GM21526 (cell line): ENCODE data around the gene CTU1.
"Not testable (repeated sequence)": the region's sequence is repeated elsewhere in the genome, so short reads cannot be mapped to it uniquely, and the experiment has no call there.

Source experiments
- ATAC-seq: cut with Tn5 transposase; IDR thresholded peaks from one replicate; pipeline ENCODE4 v1.9.1; 2021; ENCODE audit warnings: moderate library complexity; ENCODE audit not compliant: unreplicated experiment, low FRiP score

Gene CTU1

DNA sequence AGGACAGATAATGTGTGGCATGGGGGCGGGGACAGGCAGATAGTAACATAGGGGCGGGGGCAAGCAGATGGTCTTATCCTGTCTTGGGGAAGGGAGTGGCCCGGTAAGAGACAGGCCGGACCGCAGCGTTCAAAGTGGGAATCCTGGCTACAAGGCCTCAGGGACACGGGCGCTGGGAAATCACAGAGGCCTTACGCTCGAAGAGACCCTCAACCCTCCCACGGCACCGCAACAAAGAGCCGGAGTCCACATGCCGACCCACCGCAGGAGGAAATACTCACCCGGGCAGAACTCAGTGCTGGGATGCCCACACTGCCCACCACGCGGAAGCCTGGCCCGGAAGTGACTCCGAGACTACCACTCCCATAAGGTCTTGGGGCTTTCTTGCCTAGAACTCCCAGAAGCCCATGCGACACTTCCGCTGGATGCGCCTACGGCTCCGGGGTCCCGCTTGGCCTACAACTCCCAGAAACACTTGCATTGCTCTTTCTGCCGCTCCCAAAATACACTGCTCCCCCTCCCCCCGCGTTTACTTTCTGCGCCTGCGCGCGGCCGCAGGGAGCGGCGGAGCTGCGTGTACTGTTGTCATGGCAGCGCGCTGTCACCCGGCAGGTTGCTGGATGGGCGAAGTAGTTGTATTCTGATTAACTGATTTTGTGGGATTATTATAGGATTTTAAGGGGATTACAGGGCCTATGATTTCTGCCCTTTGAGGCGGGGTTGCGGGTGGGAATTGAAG is at the start of gene CTU1:
CTU1 (minus strand) TSS at position 344 of the 739 bp plus-strand sequence. CDS start 3,840 bp downstream, outside the sequence.
- peak; percentile 87 for ATAC-seq

DNA sequence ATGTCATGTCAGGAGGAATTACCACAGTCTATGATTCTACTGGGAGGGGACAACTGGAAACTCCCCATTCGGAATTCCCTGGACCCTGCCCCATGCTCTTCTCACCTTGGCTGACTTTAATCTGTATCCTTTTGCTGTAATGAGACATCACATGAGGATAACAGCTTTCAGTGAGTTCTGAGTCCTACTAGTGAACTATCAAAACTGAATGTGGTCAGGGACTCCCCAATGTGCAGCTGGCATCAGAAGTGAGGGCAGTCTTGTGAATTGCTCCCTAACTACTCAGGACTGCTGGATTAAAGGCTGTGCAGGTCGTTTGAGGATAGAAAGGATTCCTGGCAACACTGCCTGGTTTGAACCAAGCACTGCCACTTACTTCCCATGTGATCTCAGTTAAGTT is 49.1 kb upstream of the CTU1 start:
- no peak for ATAC-seq

DNA sequence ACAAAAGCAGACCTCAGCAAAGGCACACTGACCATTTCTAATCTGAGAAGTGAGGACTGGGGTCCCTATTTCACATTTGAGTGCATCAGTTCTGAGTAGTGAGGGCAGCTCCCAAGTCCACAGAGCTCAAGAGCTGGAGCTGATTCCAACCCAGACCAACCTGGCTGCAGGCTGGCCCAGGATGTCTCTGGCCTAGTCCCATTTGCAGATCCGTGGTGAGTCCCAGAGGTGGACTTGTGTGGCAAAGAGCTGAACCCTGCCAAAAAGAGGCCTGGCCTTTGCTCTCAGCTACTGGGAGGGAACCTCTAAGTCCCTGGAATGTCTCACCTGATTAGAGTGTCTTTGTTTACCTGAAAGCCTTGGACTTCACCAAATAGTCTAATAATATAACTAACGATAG is 48.5 kb upstream of the CTU1 start:
- ATAC-seq, result no peak

DNA sequence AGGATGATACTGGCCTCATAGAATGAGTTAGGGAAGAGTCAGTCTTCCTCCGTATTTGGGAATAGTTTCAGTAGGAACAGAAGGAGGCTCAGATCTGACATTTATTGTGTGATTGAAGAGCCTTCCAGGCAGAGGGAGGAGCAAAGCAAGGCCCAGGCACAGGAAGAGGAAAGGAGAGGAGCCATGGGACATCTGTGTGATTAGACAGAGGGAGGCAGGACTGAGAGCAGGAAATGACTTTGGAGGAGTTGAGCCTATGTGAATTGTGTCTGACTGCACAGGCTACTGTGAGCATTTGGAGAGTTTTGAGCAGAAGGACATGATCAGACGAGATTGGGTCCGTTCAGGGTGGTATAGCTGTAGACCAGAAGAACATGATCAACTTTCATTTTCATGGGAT is 42.4 kb upstream of the CTU1 start:
- no peak for ATAC-seq

DNA sequence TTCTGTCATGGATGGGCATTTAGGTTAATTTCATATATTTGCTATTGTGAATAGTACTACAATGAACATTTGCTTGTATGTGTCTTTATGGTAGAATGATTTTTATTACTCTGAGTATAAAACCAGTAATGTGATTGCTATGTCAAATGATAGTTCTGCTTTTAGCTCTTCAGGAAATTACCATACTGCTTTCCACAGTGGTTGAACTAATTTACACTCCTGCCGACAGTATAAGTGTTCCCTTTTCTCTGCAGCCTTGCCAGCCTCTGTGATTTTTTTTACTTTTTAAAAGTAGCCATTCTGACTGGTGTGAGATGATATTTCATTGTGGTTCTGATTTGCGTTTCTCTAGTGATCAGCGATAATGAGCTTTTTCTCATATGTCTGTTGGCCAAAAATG is 40.4 kb upstream of the CTU1 start:
- ATAC-seq, result no peak

DNA sequence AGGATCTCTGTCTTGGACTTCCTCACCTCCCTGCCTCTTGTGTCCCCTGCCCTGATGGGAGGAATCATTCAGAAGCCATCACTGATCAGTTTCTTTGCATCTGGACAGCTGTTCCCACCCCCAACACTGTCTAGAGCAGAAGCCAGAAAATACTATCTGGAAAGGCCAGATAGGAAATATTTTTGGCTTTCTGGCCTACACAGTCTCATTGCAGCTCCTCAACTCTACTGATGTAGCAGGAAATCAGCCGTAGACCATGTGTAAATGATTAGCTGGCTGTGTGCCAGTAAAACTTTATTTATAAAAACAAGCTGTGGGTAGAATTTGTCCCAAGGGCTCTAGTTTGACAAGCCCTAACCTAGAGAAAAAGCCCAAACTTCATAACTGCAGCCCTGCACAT is 39.5 kb upstream of the CTU1 start:
- no peak for ATAC-seq

DNA sequence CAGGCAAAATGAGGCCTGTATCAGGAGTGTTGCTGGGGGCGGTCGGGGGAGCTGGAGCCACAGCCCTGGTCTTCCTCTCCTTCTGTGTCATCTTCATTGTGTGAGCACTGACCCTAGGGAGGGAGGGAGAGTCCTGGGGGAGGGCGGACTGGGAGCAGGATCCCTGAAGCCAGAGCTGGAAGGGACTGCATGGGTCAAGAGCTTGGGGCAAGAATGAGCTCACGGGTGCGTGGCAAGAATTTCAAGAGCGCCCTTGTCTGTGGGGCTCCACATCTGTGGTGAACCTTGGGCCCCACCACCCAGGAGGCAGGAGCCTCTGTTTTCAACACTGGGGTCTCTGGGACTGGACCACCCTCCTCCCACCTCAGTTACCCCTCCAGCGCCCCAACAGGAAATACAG is 38.5 kb upstream of the CTU1 start:
- no peak for ATAC-seq

DNA sequence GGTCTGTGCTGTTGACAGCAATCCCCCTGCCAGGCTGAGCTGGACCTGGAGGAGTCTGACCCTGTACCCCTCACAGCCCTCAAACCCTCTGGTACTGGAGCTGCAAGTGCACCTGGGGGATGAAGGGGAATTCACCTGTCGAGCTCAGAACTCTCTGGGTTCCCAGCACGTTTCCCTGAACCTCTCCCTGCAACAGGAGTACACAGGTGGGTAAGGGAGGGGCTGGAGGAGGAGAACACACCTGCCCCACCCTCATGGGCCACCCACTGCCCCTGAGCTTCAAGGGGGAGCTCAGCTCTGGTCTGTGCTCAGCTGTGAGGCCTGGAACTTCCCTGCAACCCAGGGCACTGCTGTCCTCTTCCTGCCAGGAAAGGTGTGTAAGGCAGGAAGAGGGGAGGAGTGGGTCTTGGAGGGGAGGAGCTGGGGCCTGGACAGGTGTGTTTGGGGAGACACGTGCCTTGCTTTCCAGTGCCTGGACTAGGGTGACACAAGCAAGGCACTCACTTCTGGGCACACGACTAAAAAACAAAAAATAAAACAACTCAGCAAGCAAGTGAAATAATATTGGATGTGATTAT is 37.8 kb upstream of the CTU1 start:
- no peak for ATAC-seq

DNA sequence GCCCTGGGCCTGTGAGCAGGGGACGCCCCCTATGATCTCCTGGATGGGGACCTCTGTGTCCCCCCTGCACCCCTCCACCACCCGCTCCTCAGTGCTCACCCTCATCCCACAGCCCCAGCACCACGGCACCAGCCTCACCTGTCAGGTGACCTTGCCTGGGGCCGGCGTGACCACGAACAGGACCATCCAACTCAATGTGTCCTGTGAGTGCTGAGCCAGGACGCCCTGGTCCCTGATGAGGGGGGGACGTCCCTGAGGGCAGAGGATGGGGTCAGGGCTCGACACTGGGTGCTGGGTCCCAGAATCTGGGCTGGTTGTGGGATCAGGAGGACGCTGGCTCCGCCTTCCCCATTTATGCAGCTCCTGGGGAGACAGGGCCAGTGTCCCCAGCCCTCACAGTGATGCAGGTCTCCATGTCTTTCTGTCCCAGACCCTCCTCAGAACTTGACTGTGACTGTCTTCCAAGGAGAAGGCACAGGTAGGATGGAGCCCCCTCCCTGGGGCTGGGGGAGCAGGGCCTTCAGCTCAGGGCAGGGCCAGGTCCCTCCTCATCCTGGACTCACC is 36.4 kb upstream of the CTU1 start:
- no peak for ATAC-seq

DNA sequence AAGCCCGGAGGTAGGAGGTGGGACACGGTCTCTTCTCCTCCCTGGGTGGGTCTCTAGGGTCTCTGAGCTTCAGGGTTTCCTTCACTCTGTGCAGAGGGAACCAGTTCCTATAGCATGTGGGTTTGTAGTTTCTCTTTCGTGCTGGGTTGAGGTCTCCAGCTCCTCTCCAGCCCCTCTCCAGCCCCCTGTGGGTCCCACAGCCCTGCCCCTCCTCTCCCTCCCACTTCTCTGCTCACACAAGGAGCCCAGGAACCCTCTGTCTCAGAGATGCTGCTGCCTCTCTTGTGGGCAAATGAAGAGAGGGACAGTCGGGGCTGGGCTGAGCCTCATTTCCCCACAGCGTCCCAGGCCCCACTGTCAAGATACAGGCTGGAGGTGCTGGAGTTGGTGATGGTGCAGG is 35.3 kb upstream of the CTU1 start:
- no peak for ATAC-seq

DNA sequence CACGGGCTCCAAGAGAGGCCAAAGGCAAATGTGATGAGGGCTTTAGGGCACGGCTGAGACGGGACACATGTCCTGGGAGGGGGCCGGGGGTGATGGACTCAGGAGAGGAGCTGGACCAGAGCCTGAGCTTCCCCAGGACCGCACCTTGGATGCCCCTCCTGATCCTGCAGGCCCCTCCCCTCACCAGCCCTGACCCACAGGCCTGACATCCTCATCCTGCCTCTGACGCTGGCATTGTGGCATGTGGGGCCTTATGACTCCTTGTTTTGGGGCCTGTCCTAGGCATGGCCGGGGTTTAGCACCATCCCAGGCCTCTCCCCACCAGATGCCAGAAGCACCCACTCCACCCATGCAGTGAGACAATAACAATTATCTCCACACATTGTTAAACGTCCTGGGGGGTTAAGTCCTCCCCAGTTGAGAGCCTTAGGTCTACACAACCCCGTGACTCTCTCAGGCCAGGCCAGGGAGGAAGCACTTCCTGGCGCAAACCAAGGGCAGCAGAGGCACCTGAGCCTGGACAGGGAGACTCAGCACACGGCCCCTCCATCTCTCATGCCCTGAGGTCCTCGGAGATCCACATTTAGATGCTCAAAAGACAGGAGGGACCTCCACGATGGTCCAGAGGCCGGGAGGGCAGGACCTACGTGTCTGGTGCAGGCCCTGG is 34.7 kb upstream of the CTU1 start:
- not testable (repeated sequence) for ATAC-seq

DNA sequence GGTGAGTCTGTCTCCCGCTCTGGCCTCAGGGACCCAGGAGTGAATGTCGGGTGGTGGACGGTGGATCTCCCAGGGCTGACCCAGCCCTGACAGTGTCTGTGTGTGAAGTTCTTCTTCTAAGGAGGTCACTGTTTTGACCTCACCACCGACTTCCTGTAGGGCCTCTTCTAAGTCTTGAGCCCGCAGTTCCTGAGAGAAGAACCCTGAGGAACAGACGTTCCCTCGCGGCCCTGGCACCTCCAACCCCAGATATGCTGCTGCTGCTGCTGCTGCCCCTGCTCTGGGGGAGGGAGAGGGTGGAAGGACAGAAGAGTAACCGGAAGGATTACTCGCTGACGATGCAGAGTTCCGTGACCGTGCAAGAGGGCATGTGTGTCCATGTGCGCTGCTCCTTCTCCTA is 33.9 kb upstream of the CTU1 start, which contains the start of gene SIGLEC7:
SIGLEC7 (plus strand) TSS at position 183 of the 400 bp plus-strand sequence; CDS start at position 252, 69 bp downstream.
- ATAC-seq, result no peak

DNA sequence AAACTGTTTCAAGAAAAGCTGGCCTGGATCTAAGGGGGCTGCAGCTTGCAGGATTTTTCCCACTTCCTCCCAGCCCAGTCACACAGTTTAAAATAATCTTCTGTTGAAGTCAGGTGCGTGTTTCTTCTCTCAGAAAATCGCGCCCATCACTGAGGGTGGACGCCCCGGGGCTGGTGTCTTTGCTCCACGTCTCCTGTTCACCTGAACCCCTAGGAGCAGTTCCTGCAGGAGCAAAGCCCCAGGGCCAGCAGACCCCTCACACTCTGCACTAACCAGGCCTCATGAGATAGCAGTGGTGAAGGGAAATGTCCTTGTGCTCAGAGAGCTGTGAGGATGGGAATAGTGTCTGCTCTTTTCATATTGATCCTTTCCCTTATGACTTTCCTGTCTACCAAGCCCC is 33.0 kb upstream of the CTU1 start:
- no peak for ATAC-seq

DNA sequence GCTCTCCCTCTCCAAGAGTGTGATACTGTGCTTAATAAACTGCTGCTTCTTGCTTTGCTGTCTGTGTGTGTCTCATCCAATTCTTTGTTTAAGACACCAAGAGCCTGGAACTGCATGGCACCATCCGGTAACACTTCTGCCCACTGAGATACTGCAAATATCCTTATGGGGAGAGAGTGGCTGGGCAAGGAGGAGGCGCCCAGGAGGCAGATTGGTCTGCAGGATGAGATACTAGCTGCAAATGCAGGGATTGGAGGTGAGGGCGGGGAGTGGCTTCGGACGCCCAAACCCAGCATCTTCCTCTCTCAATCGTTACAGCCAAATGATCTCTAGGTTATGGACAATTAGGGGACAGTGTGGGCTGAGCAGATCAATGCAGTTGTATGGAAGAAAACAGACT is 32.2 kb upstream of the CTU1 start:
- no peak for ATAC-seq

DNA sequence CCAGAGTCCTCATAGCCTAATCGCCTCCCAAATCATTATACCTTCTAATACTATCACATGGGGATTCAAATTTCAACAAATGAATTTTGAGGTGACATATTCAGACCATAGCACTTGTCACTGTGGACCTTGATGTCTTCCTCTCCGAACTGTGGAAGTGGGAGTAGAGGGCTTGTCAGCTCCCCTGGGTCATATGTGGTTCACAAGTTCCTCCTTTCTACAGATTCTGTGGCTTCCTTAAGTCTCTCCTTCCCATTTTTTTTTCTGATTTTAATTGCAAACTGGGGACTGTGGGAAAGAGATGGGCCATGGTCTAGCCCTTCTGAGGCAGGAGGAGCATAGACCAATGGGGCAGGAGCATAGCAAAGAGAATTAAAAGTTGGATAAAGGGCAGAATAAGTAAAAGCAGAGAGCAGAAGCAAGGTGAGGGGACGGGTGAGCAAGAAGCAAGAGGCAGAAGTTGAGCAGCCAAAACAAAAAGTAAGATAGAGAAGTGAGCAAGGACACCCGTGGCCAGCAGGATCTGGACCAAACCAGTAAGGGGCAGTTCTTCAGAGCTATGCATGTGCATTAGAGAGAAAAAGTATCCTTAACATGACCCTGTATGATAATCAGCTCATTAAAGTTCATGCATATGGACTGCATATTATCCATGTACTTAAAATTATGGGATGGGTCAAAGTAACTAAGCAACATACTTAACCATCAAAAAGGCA is 31.2 kb upstream of the CTU1 start:
- ATAC-seq, result no peak

DNA sequence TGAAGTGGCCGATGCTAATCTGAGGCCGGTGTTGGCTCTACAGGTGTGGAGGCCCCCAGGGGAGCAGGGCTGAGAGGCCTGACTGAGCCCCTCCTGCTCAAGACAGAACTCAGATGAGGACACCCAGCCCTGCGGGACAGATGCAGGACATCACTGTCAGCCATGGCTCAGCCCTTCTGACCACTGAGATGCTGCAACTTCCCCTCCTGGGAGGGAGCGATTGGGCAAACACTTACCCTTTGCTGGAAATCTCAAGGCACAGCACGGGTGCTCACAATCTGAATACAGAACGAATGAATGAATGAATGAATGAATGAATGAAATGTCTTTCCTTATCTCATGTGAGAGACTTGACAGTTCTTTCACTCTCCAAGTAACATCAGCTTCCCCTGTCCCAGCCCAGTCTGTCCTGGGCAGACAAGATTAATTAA is 30.4 kb upstream of the CTU1 start:
- ATAC-seq, result no peak

DNA sequence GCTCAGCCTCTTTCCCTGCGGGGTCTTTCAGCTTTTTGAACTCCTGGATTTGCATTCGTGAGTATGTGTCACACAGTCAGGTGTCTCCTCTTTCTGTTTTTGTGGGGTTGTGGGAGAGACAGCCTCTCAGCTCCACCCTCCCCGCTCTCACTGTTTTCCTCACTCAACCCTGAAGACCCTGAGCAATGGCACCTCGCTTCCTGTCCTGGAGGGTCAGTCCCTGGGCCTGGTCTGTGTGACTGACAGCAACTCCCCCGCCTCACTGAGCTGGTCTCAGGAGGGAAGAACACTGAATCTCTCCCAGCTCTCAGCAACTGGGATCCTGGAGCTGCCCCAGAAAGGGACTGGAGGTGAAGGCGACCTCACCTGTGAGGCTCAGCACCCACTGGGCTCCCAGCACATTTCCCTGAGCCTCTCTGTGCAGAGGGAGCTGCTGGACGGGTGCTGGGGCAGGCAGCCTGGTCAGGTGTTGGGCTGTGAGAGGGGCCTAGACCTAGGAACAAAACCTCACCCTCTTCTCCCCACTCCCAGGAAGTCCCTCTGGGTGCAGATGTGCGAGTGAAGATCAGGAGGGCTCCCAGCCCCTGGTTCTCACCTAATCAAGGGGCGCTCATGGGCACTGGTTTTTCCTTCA is 29.7 kb upstream of the CTU1 start:
- ATAC-seq, result no peak

DNA sequence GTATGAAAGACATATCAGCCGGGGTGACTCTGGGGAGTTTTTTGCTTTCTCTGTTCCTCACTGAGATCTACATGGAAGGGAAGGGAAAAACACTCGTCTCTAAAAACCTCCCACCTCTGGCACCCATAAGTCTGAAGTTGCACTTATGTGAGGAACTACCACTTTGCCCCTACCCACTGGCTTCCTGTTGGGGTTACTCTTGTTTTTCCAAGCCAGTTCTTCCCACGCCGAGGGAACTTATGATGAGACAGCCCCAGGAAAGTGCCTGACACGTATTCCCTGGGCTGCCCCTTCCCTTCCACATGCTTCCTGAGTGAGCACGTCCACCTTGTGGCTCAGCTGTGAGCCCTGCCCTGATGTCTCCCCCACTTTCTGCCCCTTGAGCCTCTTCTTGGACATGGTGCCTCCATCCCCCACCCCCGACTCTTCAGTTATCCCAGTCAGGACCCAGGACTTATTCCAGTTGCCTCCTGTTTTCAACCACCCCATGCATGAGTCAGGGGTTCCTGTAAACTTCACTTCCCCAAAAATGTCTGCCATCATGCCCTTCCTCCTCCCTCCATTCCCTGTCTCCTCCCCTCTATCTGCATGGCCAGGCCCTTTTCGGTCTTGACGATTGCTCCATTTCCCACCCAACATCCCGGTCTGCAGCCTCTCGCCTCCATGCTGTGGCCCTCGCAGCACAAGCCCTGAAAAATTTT is 28.8 kb upstream of the CTU1 start:
- ATAC-seq, result no peak

DNA sequence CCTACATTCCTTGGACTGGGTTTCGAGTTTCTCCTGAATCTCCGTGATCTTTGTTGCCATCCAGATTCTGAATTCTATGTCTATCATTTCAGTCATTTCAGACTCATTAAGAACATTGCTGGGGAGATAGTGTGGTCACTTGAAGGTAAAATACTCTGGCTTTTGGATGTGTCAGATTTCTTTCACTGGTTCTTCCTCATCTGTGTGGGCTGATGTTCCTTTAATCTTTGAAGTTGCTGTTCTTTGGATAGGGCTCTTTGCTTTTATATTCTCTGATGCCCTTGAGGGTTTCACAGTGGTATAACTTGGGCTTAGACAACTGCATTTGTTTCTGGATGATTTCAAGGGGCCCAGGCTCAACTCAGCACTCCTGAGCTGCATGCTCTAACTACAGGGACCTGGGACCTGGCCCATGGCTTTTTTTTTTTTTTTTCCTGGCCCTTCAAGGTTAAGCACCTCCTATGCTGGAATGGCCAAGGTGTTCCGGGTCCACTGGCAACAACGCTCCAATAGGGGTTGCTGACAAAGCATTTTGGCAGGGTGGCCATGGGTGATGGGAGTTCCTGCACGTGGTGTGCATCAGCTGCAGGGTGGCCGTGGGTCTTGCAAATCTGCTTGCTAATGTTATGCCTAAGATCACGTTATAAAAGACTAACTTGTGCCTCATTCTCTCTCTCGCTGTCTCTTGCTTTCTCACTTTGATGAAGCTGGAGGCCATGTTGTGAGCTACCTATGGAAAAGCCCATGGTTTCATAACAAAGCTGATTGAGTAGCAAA is 28.0 kb upstream of the CTU1 start:
- ATAC-seq, result no peak
